Peyer's patch (tissue), 4 donors: ENCODE data around the gene EML1.

Experiments
- POLR2A ChIP-seq, 2 donors: fragments of 450-650 bp; IDR thresholded peaks; one replicate each; pipeline ENCODE4 v1.5.1; 2017; ENCODE audit warnings: antibody characterized with exemption in 2 of 2, mild to moderate bottlenecking in 2 of 2, moderate library complexity in 2 of 2
- TF ChIP-seq, protein P1 (sequence below), 6 experiments: fragments of 450-650 bp in 4 of 6; fragments of 200-600 bp in 2 of 6; sonication (generic) in 1 of 6; IDR thresholded peaks; one replicate each; pipeline ENCODE4 v1.5.1; 2017 to 2019; ENCODE audit warnings: antibody characterized with exemption in 6 of 6, mild to moderate bottlenecking in 3 of 6, moderate library complexity in 1 of 6

DNA sequence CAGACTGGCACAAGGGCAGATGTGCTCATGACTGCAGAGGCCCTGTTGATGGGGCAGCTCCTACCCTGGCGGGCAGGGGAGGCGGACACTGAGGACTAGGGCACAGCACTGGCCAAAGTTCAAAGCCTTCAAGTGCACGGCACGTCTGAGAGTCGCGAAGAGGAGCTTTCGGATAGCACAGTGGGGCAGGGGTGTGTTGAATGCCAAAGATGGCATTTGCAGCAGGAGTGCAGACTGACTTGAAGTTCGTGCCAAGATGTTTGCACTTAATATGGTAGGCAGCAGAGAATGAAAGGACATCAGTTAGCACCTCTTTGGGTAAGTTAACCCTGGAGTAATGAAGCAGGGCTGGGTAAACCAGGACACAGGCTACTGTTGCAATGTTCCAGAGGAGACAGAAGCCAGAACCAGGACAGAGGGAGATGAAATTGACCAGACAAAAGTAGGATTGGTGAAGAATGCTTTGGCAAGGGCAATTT is 6.7 kb upstream of the EML1 start:
- TF ChIP-seq, protein P1, sequence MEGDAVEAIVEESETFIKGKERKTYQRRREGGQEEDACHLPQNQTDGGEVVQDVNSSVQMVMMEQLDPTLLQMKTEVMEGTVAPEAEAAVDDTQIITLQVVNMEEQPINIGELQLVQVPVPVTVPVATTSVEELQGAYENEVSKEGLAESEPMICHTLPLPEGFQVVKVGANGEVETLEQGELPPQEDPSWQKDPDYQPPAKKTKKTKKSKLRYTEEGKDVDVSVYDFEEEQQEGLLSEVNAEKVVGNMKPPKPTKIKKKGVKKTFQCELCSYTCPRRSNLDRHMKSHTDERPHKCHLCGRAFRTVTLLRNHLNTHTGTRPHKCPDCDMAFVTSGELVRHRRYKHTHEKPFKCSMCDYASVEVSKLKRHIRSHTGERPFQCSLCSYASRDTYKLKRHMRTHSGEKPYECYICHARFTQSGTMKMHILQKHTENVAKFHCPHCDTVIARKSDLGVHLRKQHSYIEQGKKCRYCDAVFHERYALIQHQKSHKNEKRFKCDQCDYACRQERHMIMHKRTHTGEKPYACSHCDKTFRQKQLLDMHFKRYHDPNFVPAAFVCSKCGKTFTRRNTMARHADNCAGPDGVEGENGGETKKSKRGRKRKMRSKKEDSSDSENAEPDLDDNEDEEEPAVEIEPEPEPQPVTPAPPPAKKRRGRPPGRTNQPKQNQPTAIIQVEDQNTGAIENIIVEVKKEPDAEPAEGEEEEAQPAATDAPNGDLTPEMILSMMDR (IDR thresholded peaks at IDR 0.05), result no peak
- TF ChIP-seq POLR2A (IDR thresholded peaks at IDR 0.05), result no peak
